Hematopoietic multipotent progenitor cell treated with erythropoietin and hydrocortisone succinate and interleukin-3 and kit ligand, for 15 days (in vitro differentiated cells): ENCODE data around the gene GRM5.
"Not testable (repeated sequence)": the region's sequence is repeated elsewhere in the genome, so short reads cannot be mapped to it uniquely, and the experiment has no call there.

Experiments used
- DNase-seq: peaks from one replicate; pipeline ENCODE4 v3.0.0-alpha.2; 2015; ENCODE audit warnings: low spot score

Gene GRM5

DNA sequence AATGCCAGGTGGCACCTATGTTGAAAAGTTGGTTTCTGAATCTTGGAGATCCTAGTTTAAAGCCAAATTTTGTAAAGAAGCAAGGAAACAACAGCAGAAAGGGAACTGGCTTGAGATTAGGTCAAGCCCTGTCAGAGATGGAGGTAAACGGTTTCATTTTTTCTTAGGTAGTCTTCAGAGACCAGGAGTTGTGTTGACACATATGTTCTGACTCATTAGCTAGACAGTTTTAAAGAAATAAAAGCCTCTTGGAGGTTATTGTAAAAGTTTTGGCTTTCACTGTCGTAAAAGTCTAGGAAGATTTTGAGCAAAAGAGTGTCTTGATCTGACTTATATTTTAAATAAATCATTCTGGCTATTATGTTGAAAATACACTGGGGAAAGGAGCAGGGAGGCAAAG, 576.8 kb downstream of the GRM5 start:
- DNase-seq, result no peak

DNA sequence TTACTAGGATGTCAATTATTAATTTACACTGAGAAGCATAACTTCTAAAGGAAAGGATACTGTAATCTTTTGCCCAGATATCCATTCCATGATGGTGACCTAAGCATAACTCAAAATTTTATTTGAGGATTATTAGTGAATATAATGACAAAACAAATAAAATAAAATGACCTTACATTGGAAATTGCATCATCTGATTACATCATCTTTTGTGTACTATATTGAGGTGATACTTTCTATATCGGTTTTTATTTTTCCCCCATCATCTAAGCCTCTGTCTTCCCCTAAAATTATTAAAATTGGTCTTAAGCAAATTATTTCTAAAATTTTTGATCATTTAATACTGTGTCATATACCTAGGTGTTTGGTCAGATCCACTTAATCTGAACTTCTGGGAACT, 578.1 kb downstream of the GRM5 start:
- DNase-seq, result no peak

DNA sequence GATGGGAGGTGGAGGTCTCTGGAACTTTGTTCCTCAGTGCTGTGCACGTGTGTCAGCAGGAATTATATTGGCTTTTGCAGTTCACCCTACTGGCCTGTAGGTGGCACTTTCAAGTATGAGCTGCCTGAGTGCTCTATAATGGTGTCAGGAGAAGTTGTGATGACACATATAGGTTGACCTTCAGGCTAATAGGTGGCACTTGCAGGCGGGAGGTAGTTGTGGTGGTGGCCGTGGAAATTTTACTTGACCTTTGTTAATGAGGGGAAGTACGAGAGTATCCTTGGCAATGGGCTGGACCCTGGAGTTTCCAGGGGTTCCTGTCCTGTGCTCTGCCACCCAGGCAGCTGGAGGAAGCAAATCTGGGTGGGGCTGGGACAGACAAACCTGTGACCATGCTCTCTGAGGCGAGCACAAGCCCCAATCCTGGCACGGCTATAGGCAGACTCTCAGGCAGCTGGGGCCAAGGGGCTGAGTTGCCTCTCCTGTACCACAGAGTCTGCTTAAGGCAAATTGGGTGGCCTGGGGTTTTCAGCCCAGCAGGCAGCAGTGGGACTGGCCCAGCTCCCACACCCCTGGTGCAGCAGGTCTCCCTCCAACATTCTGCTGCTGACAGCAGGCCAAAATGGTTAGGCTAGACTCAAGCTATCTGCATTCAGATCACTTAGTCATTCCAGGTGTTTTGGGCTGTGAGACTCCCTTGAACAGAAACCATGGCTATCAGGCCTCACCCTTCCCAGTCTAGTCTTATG, 580.7 kb downstream of the GRM5 start:
- DNase-seq, result peak; percentile 27

DNA sequence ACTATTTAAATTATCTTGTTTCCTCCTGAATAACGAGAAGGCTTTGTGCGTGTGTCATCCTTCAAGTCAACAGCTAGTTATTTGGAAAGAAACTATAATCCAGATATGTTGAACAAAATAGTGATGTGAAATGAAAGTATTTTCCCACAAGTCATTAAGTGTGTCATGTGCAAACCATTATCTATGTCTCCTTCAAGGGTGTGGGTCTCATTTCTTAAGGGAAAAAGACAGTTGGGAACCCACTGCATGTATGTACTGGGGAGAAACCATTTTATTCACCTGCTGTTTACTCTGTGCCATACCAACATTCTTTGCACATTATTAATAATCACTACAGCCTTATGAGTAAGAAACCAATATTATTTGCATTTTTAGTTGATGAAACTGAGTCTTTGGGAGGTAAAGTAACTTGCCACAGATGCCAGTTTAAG, 582.9 kb downstream of the GRM5 start:
- no peak for DNase-seq

DNA sequence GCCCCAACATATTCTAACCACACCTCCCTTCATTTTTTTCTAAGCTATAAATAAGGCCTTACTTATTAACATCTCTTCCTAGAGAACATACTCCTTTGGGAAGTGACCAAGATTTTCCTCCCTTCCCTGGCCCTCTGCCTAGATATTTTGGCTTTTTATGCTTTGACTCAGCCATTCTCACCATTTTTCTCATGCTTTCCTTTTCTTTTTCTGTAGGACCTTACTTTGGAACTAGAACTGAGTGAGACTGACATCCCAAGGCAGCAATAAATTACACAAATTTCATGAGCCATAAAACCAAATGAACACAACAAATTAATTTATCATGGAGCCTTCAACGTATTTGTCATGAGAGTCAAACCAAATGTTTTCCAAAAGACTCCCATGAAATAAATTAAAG, 585.6 kb downstream of the GRM5 start:
- DNase-seq, result no peak

DNA sequence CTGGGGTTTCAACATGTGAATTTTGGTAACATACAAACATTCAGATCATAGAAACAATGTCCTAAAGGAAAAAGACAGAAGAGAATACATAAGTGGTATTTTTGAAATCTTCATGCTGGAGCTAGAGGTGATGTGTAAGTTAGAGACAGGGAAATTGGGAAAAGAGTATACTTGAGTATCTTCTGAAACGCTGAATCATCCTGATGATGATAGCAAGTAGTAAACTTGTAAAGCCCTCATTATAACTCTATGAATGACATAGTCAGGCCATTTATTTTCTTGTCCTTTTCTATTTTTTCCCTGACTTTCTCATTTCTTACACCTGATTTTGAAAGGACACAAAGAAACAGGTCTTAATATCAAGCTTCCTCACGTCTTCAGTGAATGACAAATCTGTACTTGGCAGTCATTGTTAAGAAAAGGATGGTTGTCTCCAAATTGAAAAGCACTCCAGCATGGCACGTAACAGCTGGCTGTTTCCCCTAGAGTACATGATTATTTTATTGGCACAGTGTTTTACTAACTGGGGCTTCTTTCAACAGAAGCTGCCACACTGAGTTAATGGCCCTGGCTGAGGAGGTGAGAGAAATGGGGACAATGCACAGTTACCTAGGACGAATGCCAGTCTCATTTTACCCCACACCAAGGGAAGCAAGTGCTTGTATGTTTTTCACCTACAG, 587.5 kb downstream of the GRM5 start:
- no peak for DNase-seq

DNA sequence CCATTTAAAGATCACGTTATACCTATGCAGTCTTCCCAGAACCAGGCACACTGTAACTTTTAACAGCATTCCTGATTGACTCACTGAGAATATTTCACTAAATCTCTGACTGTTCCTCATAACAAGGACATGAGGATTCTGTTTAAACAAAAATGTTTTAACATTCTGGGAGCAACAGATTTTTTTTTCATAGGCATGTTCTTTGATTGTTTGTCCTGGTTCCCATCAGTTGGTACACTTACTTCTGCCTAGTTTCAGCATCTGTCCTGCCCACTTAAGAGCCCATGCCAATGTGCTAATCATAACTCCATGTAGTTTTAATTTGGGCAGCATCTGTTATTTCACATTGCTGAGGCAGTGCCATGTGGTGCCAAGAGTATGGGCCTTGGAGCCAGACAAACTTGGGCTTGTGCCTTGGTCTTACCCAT, 589.8 kb downstream of the GRM5 start:
- DNase-seq, result no peak

DNA sequence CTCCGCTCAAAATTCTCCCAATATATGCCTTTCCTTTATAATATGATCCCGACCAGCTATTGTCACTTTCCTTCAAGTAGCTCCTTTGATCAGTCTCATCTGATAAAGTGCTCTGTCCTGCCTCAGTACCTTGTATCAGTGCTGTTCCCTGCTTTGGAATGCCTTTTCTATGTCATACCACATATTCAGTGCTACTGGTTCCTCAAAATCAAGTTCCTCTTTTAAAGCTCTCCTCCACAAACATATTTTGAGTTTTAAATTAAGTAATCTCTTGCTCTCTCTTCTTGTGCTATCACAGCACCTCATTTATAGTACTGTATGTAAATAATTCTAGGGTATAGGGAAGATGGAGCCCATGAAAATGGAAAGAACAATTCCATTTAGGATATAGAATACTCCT, 591.1 kb downstream of the GRM5 start:
- no peak for DNase-seq

DNA sequence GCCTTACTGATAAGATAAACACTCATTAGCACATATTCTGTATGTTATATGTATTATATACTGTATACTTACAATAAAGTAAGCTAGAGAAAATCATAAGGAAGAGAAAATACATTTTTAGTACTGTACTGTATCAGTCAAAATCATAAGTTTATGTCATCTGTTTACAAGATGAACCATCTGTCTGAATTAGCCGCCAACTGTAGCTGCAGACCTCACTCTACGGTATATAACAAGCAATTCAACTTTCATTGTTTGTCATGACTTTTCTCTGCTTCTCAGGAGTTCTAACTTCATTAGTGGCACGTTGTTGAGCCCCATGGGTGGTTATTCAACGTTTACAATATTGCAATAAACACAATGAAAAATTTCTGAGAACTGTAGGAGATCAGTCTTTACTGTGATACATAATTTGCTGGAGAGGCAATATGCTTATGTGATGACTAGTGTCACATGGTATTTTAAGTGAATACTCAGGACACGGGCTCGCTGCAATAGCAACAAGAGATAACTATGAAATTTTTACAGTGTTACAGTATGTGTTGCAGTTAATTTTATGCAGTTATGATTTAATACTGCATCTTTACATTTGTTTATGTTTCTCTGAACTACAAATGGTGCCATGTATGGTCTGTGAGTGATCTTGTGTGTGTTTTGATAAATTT, 596.1 kb downstream of the GRM5 start:
- no peak for DNase-seq

DNA sequence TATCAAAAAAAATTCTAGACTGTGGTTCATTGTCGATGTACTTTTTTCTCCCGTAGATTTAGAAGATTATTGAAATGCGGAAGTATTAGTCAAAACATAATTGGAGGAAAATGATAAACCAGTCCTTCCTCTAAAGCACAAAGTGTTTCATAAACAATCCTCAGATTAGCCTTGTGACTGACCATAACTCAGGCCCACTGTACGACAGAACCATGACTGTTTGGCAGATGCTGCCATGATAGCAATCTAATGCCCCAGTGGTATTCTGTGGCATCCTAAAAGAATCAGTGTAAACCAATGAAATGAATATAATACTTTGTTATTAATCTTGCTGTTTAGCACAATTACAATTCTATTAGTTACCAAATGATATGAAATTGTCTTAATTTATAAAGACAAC, 601.3 kb downstream of the GRM5 start:
- no peak for DNase-seq

DNA sequence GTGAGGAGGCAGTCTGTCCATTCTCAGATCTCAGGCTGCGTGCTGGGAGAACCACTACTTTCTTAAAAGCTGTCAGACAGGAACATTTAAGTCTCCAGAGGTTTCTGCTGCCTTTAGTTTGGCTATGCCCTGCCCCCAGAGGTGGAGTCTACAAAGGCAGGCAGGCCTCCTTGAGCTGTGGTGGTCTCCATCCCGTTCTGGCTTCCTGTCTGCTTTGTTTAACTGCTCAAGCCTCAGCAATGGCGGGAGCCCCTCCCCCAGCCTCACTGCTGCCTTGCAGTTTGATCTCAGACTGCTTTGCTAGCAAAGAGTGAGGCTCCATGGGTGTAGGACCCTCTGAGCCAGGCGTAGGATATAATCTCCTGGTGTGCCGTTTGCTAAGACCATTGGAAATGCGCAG, 602.5 kb downstream of the GRM5 start:
- not testable (repeated sequence) for DNase-seq

DNA sequence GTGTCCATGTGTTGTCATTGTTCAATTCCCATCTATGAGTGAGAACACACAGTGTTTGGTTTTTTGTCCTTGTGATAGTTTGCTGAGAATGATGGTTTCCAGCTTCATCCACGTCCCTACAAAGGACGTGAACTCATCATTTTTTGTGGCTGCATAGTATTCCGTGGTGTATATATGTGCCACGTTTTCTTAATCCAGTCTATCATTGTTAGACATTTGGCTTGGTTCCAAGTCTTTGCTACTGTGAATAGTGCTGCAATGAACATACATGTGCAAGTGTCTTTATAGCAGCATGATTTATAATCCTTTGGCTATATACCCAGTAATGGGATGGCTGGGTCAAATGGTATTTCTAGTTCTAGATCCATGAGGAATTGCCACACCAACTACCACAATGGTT, 607.7 kb downstream of the GRM5 start:
- DNase-seq, result not testable (repeated sequence)

DNA sequence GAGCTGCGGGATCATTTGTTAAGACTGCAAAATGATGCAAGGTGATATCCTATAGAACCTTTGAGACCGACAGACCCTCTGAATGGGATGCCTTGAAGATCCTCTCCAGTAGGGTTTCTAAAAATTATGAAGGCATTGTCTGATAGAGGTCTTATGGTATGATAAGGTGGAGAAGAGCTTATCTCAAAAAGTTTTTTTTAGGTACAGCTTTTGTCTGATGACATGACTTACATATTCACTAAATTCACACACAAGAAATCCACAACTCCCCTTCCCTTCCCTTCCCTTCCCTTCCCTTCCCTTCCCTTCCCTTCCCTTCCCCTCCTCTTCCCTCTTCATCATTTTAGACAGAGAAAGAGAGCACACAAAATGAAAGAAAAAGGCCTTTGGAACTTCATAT, 609.8 kb downstream of the GRM5 start:
- DNase-seq, result no peak

DNA sequence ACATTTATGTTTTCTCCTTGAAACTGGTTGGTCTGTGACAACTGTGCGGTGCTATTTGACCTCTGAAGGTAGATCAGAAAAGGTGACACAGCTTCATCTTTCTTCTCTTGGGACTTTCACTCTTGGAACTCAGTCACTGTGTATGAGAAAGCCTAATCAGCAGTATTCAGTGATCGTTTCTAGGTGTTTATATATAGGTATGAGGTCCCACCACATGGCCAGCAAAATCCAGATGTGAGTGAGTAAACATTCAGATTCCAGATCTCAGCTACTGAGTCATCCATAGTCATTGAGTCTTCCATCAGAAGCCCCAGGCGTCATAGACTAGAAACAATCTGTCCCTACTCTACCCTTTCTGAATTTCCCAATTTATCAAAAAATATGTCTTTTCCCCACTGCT, 610.9 kb downstream of the GRM5 start:
- DNase-seq, result no peak
